Measurements from ENCODE around the gene KLK7.

KLK7 gene

DNA sequence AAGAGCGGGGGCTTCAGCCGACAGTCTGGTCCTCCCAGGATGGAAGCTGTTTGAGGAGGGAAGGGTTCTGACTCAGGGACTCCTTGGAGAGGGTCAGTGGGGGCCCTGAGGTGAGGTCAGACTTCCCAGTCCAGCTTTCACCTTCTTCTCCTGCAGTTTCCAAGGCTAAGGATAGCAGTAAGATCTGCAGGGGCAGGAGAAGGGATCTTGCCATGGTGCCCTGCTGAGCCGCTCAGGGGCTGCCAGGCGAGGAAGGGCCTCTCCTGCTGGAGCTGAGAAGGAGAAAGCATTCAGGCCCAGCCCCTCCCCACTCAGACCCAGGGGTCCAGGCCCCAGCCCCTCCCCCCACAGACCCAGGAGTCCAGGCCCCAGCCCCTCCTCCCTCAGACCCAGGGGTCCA, 1.5 kb downstream of the KLK7 start:
- DNase-seq = no peak
- no peaks in the 10 kb centered on the region for H3K4me1 ChIP-seq
- intact Hi-C loops (cut with DNase I; ENCODE audit: low total_unique reads) = no loop called here
- no peak overlapping the region for H3K4me3 ChIP-seq
- no peaks in the 10 kb centered on the region for H3K36me3 ChIP-seq
- no peak overlapping the region for H3K27ac ChIP-seq
- peaks cover 0 to 41% of the 10 kb centered on the region in 2 donors for H3K27me3 ChIP-seq
- H3K9me3 ChIP-seq = no peaks in the 10 kb centered on the region
- TF ChIP-seq, protein P1, sequence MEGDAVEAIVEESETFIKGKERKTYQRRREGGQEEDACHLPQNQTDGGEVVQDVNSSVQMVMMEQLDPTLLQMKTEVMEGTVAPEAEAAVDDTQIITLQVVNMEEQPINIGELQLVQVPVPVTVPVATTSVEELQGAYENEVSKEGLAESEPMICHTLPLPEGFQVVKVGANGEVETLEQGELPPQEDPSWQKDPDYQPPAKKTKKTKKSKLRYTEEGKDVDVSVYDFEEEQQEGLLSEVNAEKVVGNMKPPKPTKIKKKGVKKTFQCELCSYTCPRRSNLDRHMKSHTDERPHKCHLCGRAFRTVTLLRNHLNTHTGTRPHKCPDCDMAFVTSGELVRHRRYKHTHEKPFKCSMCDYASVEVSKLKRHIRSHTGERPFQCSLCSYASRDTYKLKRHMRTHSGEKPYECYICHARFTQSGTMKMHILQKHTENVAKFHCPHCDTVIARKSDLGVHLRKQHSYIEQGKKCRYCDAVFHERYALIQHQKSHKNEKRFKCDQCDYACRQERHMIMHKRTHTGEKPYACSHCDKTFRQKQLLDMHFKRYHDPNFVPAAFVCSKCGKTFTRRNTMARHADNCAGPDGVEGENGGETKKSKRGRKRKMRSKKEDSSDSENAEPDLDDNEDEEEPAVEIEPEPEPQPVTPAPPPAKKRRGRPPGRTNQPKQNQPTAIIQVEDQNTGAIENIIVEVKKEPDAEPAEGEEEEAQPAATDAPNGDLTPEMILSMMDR (IDR thresholded peaks at IDR 0.05) = no peak

DNA sequence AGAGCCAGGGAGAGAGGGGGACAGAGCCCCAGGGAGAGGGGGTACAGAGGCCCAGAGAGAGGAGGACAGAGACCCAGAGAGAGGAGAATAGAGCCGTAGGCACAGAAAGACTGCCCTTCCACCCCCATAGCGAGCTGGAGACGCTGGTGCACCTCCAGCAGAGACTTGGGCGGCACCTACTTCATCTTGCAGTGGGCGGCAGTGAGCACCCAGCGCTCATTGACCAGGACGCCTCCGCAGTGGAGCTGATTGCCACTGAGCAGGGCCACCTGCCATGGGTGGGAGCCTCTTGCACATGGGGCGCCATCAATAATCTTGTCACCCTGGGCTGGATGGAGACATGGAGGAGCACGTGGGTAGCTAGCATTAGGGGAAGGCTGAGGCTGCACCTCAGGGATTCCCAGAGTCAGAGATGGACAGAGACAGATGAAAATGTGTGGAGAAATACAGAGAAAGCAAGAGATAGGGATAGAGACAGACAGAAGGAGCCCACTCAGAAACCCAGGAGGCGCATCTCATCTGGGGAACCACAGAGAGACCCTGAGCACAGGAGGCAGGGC, 2.0 kb downstream of the KLK7 start:
- H3K36me3 ChIP-seq = no peaks in the 10 kb centered on the region
- no peak overlapping the region for H3K4me3 ChIP-seq
- H3K4me1 ChIP-seq = no peaks in the 10 kb centered on the region
- TF ChIP-seq, protein P1 (IDR thresholded peaks at IDR 0.05) = no peak
- H3K9me3 ChIP-seq = no peaks in the 10 kb centered on the region
- intact Hi-C loops (cut with DNase I; ENCODE audit: low total_unique reads) = no loop called here
- peaks cover 0 to 41% of the 10 kb centered on the region in 2 donors for H3K27me3 ChIP-seq
- H3K27ac ChIP-seq = no peak overlapping the region
- no peak for DNase-seq

DNA sequence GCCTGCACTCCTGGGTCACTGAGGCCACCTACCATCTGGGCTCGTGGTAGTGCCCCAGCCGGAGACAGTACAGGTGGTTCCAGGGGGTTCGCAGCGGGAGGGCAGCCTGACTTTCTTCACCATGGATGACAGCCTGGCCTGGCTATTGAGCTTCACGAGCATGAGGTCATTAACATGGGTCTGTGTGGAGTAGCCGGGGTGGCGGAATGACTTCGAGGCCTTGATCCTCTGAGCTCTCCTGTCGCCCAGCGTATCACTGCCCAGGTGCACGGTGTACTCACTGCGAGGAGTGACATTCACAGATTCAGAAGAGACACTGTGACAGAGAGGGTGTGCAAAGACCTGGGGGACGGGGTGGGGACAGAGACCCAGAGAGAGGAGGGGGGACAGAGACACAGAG, 3.5 kb downstream of the KLK7 start:
- Histone ChIP-seq H3K36me3 (no peaks in the 10 kb centered on the region), H3K4me3 (no peak overlapping the region), H3K27me3 (peaks cover 0 to 41% of the 10 kb centered on the region in 2 donors), H3K4me1 (no peaks in the 10 kb centered on the region), H3K9me3 (no peaks in the 10 kb centered on the region), H3K27ac (no peak overlapping the region)
- TF ChIP-seq, protein P1 (IDR thresholded peaks at IDR 0.05) = no peak
- intact Hi-C loops (cut with DNase I; ENCODE audit: low total_unique reads) = no loop called here
- DNase-seq = no peak

DNA sequence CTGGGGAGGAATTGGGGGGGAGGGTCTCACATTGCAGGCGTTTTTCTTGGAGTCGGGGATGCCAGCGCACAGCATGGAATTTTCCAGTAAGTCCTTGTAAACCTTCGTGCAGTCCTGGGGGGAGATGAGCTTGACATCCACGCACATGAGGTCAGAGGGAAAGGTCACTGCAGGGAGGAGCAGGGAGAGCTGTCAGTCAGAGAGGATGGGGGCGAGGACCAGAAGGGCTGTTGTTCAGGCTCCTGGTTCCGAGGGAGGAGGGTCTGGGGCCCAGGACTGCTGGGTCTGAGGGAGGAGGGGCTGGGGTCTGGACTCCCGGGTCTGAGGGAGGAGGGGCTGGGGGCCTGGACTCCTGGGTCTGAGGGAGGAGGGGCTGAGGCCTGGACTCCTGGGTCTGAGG, 4.0 kb downstream of the KLK7 start:
- no peak for DNase-seq
- intact Hi-C loops (cut with DNase I; ENCODE audit: low total_unique reads) = no loop called here
- Histone ChIP-seq H3K27ac (no peak overlapping the region), H3K36me3 (no peaks in the 10 kb centered on the region), H3K4me1 (no peaks in the 10 kb centered on the region), H3K27me3 (peaks cover 0 to 41% of the 10 kb centered on the region in 2 donors), H3K9me3 (no peaks in the 10 kb centered on the region), H3K4me3 (no peak overlapping the region)
- TF ChIP-seq, protein P1 (IDR thresholded peaks at IDR 0.05) = no peak

DNA sequence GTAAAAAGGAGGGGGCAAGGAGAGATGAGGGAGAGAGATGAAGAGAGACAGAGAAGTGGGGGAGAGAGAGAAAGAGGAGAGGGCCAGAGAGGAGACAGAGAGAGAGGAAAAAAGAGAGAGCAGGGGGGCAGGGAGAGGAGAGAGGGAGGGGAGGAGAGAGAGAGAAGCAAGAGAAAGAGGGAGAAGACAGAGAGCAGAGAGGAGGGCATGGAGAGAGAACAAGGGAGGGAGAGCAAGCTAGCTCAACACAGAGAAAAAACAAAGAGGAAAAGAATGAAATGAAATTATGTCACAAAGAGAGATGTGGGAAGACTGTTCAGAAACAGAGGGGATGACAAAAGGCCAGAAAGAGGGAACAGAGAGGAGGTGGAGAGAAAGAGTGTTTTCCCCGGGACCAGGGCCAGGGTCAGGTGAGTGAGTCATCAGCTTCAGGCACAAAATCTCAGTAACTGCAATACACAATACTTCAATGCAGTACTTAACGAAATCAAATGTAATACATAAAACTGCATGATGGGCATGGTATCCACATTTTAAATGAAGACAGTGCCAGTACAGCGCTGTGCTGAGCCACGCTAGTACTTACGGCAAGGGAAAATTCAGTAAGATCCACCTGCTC, 4.8 kb downstream of the KLK7 start:
- Histone ChIP-seq H3K4me1 (no peaks in the 10 kb centered on the region), H3K9me3 (no peaks in the 10 kb centered on the region), H3K4me3 (no peak overlapping the region), H3K36me3 (no peaks in the 10 kb centered on the region), H3K27me3 (peaks cover 0 to 39% of the 10 kb centered on the region in 2 donors), H3K27ac (no peak overlapping the region)
- no peak for DNase-seq
- TF ChIP-seq, protein P1 (IDR thresholded peaks at IDR 0.05) = no peak
- intact Hi-C loops (cut with DNase I; ENCODE audit: low total_unique reads) = no loop called here
